NCI-H748 treated with DMSO at 0.1 percent for 48 hours (cell line): ENCODE results near the gene PAM.
"Not testable (repeated sequence)": the region's sequence is repeated elsewhere in the genome, so short reads cannot be mapped to it uniquely, and the experiment has no call there.

Source experiments
- DNase-seq: peaks from one replicate; lab custom pipeline; 2025; lab: John Stamatoyannopoulos, UW

Gene PAM

GRCh38 chr5:103000089-103000488 lies 245.0 kb downstream of the PAM start:
- no peak for DNase-seq

DNA sequence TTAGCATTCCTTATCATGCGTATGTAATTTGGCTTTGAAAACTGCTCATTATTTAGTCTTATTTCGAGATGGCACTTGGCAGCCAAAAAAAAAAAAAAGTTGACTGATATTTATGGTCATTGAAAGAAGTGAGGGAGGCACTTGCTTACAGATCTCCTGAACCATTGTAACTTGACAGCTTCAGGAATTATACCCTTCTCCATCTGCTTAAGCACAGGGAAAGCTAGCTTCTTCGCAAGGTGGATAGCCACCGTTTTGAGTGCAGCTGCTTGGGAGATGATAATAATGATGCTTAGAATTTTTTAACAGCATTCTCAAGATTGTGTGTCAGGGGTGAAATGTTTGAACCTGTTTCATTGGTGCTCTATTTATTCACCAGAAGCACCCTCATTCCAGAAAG lies 248.8 kb downstream of the PAM start:
- no peak for DNase-seq

- no peak for DNase-seq
Measured at GRCh38 chr5:103005276-103005675, 250.2 kb downstream of the PAM start.

DNA sequence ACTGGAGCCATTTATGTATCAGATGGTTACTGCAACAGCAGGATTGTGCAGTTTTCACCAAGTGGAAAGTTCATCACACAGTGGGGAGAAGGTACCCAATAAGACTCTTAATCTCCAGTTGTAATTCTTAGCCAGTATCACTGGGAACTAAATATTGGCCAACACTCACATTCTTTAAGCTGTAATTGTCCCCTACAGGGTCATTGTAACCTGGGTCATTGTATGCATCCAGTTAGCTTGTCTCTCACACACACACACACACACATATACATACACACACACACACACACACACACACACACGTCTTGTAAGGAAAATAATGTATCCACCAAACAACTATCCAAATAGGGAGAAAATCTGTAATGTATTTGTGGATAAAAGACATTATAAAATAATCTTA lies 251.8 kb downstream of the PAM start:
- no peak for DNase-seq

GRCh38 chr5:103010168-103010567 lies 255.1 kb downstream of the PAM start:
- no peak for DNase-seq

GRCh38 chr5:103013933-103014552 lies 258.9 kb downstream of the PAM start:
- no peak for DNase-seq

DNA sequence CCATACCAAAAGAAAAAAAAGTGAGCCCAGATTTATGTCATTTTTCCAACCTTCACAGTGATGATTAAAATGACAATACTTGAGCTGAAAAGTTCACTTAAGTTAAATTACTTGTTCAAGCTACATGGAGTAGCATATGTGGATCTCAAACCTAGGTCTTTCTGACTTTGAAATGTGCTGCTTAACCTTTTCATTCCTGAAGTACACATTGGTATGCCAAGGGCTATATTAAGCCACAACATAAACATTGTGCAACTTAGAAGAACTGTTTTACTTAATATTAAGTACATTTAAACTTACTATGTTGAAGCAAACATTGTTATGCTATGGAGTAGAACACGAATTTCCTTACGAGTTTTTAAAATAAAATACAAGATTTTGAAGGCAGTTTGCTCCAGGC lies 259.9 kb downstream of the PAM start:
- DNase-seq = no peak

GRCh38 chr5:103016167-103016566 lies 261.1 kb downstream of the PAM start:
- no peak for DNase-seq

- no peak for DNase-seq
Measured at GRCh38 chr5:103019804-103020203, 264.7 kb downstream of the PAM start.

DNA sequence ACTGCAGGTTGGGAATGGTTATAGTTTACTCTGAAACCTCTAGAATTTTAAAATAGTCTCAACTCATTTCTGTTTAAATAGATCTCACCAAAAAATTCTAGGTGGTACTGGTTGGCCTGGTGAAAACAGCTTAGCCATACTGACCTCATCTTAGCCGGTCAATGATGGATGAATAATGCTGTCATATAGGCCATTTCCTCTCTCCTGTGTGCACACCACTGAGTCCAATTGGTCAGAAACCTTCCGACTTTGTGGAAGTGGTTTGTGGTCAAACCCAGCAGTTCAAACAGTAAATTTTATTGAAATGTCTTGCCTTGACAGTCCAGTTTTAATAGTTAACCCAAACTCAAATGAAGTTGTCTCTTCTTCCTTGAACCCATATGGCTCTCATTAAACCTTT lies 266.2 kb downstream of the PAM start:
- no peak for DNase-seq

DNA sequence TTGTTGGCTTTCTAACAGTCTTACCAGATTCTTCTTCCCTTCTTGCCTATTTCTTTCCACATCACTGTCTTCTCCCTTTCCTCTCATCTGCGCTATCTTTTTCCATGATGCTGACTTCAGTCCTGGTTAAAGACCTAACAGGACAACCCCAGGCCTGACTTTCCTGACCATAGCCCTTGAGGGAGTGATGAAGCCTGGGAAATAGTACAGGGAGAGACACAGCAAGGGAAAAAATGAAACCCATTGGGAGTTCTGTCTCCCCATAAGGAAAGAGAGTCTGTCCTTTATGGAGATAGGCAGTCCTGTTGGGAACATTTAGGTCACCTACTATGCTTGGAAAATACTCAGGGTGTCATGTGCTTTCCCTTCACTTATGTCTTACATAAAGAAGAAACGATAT lies 272.2 kb downstream of the PAM start:
- no peak for DNase-seq

DNA sequence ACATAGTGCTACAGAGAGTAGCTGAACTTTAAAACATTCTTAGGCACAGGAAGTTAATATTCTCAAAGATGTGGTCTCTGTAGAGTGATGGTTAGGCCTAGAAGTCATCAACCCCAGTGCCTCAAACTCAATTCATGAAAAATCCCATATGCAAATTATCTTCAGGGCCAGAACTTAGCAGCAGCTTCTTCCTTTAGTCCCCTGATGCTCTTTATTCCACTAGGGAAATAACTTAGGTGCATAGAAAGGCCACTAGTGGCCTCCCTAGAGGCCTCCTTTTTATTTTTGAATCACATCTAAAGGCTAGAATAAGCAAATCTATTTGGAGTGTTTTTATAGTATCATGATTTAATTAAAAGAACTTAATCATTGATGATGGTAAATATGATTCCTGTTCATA lies 276.5 kb downstream of the PAM start:
- no peak for DNase-seq

DNA sequence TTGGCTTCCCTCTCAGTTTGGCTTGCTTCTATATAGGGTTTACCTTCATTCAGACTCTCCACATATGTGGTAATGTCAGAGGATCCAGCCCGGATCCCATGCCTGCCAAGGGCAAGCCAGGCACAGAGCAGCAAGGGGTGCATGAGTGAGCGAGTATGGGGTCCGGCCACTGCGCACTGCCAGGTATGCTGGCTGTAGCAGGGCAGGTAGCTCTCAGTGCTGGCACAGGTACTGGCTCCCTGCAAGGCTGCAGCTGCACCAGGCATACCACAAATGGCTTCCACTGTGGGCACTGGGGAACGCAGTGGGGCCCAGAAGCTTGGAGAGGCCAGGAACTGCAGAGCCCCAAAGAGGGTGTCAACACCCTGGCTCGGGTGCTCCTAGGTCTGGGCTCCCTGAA lies 278.6 kb downstream of the PAM start:
- no peak for DNase-seq

DNA sequence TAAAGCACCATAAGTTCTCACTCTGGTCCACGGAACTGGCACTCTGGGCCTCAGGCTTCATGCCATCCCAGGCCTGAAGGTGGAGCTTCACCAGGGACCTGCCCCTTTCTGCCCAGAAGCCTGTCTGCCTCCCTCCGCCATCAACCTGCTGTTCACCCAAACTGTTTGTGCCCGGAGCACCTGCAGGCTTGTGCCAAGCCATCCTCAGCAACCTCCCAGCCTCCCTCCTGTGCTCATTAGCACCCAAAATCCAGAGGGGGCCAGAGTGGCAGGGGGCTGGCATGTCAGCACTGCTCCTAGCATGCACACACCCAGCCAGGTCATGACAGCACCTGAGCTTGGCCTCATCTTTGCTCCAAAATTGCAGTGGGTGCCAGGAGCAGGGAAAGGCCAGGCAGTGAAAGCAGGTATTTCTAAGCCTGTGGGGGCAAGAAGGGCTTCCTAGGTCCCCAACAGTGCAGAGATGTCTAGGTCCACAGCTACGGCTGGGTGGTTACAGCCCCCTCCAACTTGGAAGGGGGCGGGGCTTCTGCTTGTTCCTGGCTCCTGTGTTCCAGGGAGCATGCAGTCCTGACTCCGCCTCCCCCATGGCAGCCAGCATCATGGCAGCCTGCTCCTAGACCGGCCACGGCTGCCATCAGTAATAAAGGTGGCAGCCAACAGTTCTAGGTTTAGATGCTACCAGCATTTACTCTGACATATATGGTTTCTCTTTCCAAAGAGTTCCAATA lies 279.7 kb downstream of the PAM start:
- DNase-seq = no peak

- DNase-seq = no peak
Measured at GRCh38 chr5:103035701-103036100, 280.6 kb downstream of the PAM start.

DNA sequence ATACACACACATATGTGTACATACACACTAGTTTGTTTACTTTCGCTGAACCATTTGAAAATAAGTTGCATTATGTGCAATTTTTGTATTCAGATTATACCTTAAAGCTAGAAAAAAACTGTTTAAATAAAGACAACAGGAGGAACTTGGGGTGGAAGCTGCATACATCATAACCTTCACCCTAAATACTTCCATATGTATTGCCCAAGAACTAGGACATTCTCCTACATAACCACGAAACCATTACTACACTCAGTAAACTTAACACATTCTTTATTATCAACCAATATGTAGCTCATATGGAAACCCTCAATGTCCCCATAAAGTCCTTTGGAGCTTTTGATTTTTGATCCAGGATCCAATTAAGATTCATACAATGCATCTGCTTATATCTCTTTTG lies 281.5 kb downstream of the PAM start:
- DNase-seq = no peak

DNA sequence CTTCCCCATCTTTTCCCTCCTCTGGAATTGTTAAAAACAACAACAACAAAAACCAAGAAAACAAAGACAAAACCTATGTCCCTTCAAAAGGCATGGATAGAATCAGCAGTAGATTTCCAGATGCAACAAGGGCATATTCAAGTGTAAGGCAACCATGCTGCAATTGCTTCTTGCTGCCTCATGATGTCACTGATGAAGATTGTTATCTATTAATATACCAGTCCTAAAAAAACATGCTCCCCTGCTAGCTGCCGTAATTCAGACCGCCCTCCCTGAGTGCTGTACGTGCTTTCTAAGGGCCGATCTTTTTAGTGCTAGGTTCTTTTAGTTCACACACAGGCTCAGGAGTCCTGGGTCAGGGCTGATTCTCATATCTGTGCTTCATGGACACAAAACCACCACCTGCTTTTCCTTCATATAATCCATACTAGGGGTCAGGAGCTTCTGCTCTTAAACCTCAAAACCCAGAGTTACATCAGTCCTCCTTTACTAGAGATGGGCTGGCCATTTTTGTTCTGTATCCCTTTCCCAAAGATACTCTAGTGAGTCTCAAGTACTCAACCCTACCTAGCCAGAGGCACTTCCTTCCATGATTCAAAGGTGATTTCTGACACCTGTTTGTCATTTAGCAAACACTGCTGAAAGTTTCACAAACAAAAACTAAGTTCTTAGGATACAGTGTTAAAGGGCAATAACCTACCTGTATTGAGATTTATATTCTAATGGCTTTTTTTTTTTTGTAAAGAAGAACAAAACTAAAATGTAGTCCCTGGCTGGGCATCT lies 282.8 kb downstream of the PAM start:
- DNase-seq = no peak

DNA sequence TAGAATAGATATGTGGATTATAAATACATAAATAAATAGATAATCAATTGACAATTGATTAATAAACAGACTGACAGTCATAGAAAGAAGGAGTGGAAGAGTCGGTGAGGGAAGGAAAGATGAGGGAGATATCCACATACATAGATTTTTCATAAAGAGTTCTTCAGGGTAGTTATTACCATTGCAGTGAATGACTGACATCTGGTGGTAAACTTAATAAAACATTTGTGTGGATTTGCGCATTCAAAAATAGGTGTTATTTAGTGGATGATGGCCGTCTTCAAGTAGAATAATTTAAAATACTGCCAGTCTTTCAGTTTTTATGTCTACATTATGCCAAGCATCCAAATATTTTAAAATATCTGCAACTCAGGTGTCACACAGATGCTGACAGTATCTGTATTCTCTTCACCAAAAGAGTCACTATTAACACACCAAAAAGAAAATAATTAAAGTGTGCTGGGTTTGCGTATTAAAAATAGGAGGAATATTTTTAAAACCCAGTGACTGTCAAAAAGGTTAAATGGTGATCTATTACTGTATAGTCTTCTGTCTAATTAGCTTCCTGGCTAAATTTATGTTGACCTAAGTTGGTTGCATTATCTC lies 286.1 kb downstream of the PAM start:
- DNase-seq = peak; percentile 71

DNA sequence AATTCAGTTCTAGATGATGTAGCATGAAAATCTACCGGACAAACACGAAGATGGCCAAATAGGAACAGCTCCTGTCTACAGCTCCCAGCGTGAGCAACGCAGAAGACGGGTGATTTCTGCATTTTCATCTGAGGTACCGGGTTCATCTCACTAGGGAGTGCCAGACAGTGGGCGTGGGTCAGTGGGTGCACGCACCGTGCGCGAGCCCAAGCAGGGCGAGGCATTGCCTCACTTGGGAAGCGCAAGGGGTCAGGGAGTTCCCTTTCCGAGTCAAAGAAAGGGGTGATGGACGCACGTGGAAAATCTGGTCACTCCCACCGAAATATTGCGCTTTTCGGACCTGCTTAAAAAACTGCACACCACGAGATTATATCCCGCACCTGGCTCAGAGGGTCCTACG lies 291.6 kb downstream of the PAM start:
- DNase-seq = not testable (repeated sequence)

- no peak for DNase-seq
Measured at GRCh38 chr5:103057208-103058130, 302.4 kb downstream of the PAM start.

DNA sequence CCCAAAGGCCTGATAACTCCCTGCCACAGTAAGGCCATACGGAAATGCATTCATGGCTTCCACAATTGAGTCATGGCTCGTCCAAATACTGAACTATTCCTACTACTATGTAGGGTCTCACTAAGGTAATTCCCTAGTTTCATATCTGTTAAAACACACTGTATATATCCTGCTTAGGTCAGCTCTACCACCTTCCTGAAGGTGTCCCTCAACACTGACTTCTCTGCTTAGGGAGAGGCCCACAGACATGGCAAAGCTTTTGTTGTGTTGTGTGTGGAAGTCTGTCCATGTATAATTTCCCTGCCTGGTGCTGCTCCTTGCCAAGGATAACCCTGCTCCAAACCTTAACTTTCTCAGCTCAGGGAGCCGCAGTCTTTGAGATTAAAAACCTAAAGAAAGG lies 304.4 kb downstream of the PAM start:
- DNase-seq = no peak
